ENCODE data around the gene MAP4K1. TPM values are rescaled to one million over a fixed set of nuclear protein-coding genes. Genes with fewer than 3 reads are reported as not detected.

MAP4K1 gene
- total and polyA plus RNA-seq, 2 of the 13 experiments (the other 11 are each of a cell fraction or from before 2014, with no cell fraction given): 0.24 to 0.89 TPM

DNA sequence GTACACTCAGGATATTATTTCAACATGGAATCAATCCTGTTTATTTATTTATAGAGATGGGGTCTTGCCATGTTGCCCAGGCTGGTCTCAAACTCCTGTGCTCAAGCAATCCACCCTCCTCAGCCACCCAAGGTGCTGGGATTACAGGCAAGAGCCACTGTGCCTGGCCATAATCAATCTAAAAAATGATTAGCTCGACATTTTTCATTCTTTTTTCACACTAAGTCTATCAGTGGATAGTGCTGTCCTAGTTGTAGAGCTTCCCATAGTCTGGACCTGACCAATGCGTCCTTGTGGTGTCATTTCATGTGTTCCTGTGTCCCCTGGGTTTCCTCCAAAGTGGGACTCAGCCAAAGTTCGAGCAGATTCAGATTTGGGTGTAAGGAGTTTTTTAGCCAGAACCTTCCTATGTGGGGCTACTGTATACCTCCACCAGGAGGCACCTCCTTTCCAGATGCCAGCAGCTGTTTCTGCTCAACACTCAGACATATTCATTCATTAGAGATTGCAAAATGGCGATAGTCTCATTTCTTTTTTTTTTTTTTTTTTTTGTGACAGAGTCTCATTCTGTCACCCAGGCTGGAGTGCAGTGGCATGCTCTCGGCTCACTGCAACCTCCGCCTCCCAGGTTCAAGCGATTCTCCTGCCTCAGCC is 61.1 kb downstream of the MAP4K1 start (continued):
- TF ChIP-seq, protein P1, sequence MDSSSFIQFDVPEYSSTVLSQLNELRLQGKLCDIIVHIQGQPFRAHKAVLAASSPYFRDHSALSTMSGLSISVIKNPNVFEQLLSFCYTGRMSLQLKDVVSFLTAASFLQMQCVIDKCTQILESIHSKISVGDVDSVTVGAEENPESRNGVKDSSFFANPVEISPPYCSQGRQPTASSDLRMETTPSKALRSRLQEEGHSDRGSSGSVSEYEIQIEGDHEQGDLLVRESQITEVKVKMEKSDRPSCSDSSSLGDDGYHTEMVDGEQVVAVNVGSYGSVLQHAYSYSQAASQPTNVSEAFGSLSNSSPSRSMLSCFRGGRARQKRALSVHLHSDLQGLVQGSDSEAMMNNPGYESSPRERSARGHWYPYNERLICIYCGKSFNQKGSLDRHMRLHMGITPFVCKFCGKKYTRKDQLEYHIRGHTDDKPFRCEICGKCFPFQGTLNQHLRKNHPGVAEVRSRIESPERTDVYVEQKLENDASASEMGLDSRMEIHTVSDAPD (CRISPR knock-in tag; IDR thresholded peaks at IDR 0.05): no peak

DNA sequence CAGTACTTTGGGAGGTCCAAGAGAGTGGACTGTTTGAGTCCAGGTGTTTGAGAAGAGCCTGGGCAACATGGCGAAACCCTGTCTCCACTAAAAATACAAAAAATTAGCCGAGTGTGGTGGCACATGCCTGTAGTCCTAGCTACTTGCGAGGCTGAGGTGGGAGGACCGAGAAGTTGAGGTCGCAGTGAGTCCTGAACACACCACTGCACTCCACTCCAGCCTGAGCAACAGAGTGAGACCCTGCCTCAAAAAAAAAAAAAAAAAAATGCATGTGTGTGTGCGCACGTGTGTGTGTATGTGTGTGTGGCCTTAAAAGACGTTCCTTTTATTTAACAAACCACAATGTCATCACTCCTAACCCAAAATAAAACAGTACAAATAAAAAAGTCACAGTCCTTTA is 62.6 kb downstream of the MAP4K1 start:
- BruUV-seq (replicated peaks): no TSS peak
- no peak for TF ChIP-seq SP4 (CRISPR knock-in tag; IDR thresholded peaks at IDR 0.05)
- no peak for TF ChIP-seq NR2C2 (CRISPR knock-in tag; IDR thresholded peaks at IDR 0.05; ENCODE audit: borderline replicate concordance)
- TF ChIP-seq FUBP1 (CRISPR knock-in tag; IDR thresholded peaks at IDR 0.05; ENCODE audit: borderline replicate concordance): no peak
- no peak for TF ChIP-seq ZNF10 (CRISPR knock-in tag; IDR thresholded peaks at IDR 0.05; ENCODE audit: borderline replicate concordance, low read depth)
- no peak for TF ChIP-seq MED8 (CRISPR knock-in tag; IDR thresholded peaks at IDR 0.05; ENCODE audit: insufficient replicate concordance)
- TF ChIP-seq ZNF589 (CRISPR knock-in tag; conservative IDR thresholded peaks at IDR 0.05): no peak
- TF ChIP-seq, protein P2, sequence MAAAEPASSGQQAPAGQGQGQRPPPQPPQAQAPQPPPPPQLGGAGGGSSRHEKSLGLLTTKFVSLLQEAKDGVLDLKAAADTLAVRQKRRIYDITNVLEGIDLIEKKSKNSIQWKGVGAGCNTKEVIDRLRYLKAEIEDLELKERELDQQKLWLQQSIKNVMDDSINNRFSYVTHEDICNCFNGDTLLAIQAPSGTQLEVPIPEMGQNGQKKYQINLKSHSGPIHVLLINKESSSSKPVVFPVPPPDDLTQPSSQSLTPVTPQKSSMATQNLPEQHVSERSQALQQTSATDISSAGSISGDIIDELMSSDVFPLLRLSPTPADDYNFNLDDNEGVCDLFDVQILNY (CRISPR knock-in tag; conservative IDR thresholded peaks at IDR 0.05): no peak
- TF ChIP-seq HNF4G (IDR thresholded peaks at IDR 0.05; ENCODE audit: borderline replicate concordance, low read depth, low read length): no peak
- TF ChIP-seq HNF4G (CRISPR knock-in tag; IDR thresholded peaks at IDR 0.05; ENCODE audit: borderline replicate concordance, low read depth): no peak
- no peaks in the 10 kb centered on the region for H3K36me3 ChIP-seq (replicated peaks in 1 of 2; ENCODE audit: control insufficient read depth in 1 of 2, insufficient read depth in 2 of 2, low read length in 2 of 2)
- no peaks in the 10 kb centered on the region for H3K4me1 ChIP-seq (ENCODE audit: insufficient read depth, low read length)
- CTCF ChIA-PET (ENCODE audit: low intra/inter-chr PET ratio, low total read pairs): no interaction called here
- intact Hi-C loops (cut with micrococcal nuclease; ENCODE audit: unreplicated experiment) (no loop called here), in situ Hi-C loops (cut with HindIII; ENCODE audit: extremely low pct_ligation_motif_present, low pct_unique_long_range_greater_than_20kb) (no loop called here)
- H3K9me3 ChIP-seq (ENCODE audit: low read length): no peaks in the 10 kb centered on the region
- H3K79me2 ChIP-seq (ENCODE audit: insufficient read depth, low read length): no peaks in the 10 kb centered on the region
- DNase-seq (ENCODE audit: low spot score) (no peak), FAIRE-seq (no peak), ATAC-seq (no peak)
- no peak overlapping the region for H3K9ac ChIP-seq (ENCODE audit: insufficient read depth, low read depth, low read length)
- 35% methylated on average over 8 of the region's 8 CpGs for WGBS (ENCODE audit: low lambda C conversion rate)
- POLR2A ChIA-PET: no interaction called here
- no peaks in the 10 kb centered on the region for H4K20me1 ChIP-seq (ENCODE audit: insufficient read depth, low read length)
- H3K4me3 ChIP-seq (replicated peaks in 1 of 3; ENCODE audit: insufficient read depth in 1 of 3, low read depth in 2 of 3, low read length in 3 of 3): no peak overlapping the region
- H2AFZ ChIP-seq (ENCODE audit: low read length): no peak overlapping the region
- H3K27me3 ChIP-seq (ENCODE audit: control insufficient read depth in 1 of 2, insufficient read depth in 2 of 2, low read length in 2 of 2): peaks cover 0 to 3% of the 10 kb centered on the region in 2 experiments; a peak in 1 of 5 replicates
- H3K27ac ChIP-seq (ENCODE audit: extremely low read length, insufficient read depth, low read length): no peak overlapping the region
- H3K4me2 ChIP-seq (ENCODE audit: low read depth, low read length): no peak overlapping the region

Measured in HepG2 (cell line).